ENCODE results near the gene HMOX2. TPM values are rescaled to one million over a fixed set of nuclear protein-coding genes. Genes with fewer than 3 reads are reported as not detected.

The HMOX2 gene
- total and polyA plus RNA-seq, 2 of the 13 experiments (the other 11 are each of a cell fraction or from before 2014, with no cell fraction given): 60.3 to 70.4 TPM

GRCh38 chr16:4538350-4539235, 62.4 kb downstream of the HMOX2 start, which contains the start of gene CDIP1 (continued):
- peak; percentile 96 for TF ChIP-seq ZBTB25 (CRISPR knock-in tag; IDR thresholded peaks at IDR 0.05)
- peak; percentile 97 for TF ChIP-seq SNAPC5 (CRISPR knock-in tag; IDR thresholded peaks at IDR 0.05; ENCODE audit: borderline replicate concordance)
- TF ChIP-seq XRCC5 (optimal IDR thresholded peaks at IDR 0.05; ENCODE audit: low read length): no peak
- peak; percentile 76; the same call in 1 of the 2 replicates for TF ChIP-seq MZF1 (CRISPR knock-in tag; IDR thresholded peaks at IDR 0.05; ENCODE audit: borderline replicate concordance)
- no peak for TF ChIP-seq NFRKB (IDR thresholded peaks at IDR 0.05)
- TF ChIP-seq MXD3 (CRISPR knock-in tag; IDR thresholded peaks at IDR 0.05): peak; percentile 99
- TF ChIP-seq JUND (CRISPR knock-in tag; IDR thresholded peaks at IDR 0.05): peak; percentile 89
- TF ChIP-seq GLI4 (CRISPR knock-in tag; IDR thresholded peaks at IDR 0.05; ENCODE audit: borderline replicate concordance): peak; percentile 71; the same call in 1 of the 2 replicates
- TF ChIP-seq TMF1 (CRISPR knock-in tag; IDR thresholded peaks at IDR 0.05; ENCODE audit: low read depth): peak; percentile 100
- TF ChIP-seq STAG1 (CRISPR knock-in tag; IDR thresholded peaks at IDR 0.05): peak; percentile 29; the same call in 1 of the 2 replicates
- peak; percentile 100 for TF ChIP-seq SMYD3 (CRISPR knock-in tag; IDR thresholded peaks at IDR 0.05)
- peak; percentile 91; the same call in 1 of the 2 replicates for TF ChIP-seq ZNF550 (CRISPR knock-in tag; IDR thresholded peaks at IDR 0.05; ENCODE audit: borderline replicate concordance)
- TF ChIP-seq SKIL (CRISPR knock-in tag; IDR thresholded peaks at IDR 0.05; ENCODE audit: borderline replicate concordance): peak; percentile 62; the same call in 1 of the 2 replicates
- TF ChIP-seq THAP8 (CRISPR knock-in tag; IDR thresholded peaks at IDR 0.05; ENCODE audit: borderline replicate concordance): peak; percentile 95
- TF ChIP-seq ZMAT5 (CRISPR knock-in tag; IDR thresholded peaks at IDR 0.05; ENCODE audit: borderline replicate concordance, low read depth): peak; percentile 94; the same call in 1 of the 2 replicates
- no peak for TF ChIP-seq ZNF646 (CRISPR knock-in tag; IDR thresholded peaks at IDR 0.05)
